ENCODE results near the gene DHODH.
"Not testable (repeated sequence)": the region's sequence is repeated elsewhere in the genome, so short reads cannot be mapped to it uniquely, and the experiment has no call there.

The DHODH gene

GRCh38 chr16:72054254-72054847 lies 45.8 kb downstream of the DHODH start, which contains the start of gene HP:
TSS of gene HP (plus strand) at chr16:72054505. CDS start at chr16:72054653, 148 bp downstream.
- not testable (repeated sequence) for DNase-seq (ENCODE audit: low read depth in 2 of 2)

GRCh38 chr16:72055911-72056310 lies 47.4 kb downstream of the DHODH start:
- DNase-seq (ENCODE audit: low read depth in 2 of 2), result no peak

- DNase-seq (ENCODE audit: low read depth in 2 of 2), result not testable (repeated sequence)
Observed at GRCh38 chr16:72057313-72057712, 48.8 kb downstream of the DHODH start.

- not testable (repeated sequence) for DNase-seq (ENCODE audit: low read depth in 2 of 2)
Observed at GRCh38 chr16:72059060-72059459, 50.5 kb downstream of the DHODH start.

DNA sequence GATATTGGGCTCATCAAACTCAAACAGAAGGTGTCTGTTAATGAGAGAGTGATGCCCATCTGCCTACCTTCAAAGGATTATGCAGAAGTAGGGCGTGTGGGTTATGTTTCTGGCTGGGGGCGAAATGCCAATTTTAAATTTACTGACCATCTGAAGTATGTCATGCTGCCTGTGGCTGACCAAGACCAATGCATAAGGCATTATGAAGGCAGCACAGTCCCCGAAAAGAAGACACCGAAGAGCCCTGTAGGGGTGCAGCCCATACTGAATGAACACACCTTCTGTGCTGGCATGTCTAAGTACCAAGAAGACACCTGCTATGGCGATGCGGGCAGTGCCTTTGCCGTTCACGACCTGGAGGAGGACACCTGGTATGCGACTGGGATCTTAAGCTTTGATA lies 51.9 kb downstream of the DHODH start:
- no peak for DNase-seq (ENCODE audit: low read depth in 2 of 2)

- DNase-seq (ENCODE audit: low read depth in 2 of 2), result no peak
Observed at GRCh38 chr16:72061564-72061963, 53.0 kb downstream of the DHODH start.

DNA sequence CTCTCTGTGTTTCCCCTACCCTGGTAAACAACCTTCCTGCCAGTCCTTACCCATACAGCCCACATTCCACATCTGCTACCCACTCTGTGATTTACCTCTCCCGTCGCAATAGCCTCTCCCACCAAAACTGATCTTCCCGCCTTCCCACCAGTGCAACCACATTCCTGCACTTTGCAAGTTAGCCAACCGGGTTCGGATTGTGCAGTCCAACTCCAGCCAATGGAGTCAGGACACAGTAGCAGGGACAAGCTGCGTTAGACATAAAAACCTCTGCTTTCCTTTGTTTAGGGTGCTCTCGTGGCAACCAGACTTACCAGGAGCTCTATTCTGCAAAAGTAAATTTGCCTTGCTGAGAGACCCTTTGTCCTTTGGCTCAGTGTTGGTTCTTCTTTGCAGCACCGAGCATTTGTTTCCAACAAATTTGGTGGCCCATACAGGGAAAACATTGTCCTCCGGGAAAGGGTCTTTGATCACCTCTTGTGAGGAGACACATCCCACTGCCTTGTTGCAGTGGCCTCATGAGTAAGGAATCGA lies 55.9 kb downstream of the DHODH start:
- DNase-seq (ENCODE audit: low read depth in 2 of 2), result no peak

DNA sequence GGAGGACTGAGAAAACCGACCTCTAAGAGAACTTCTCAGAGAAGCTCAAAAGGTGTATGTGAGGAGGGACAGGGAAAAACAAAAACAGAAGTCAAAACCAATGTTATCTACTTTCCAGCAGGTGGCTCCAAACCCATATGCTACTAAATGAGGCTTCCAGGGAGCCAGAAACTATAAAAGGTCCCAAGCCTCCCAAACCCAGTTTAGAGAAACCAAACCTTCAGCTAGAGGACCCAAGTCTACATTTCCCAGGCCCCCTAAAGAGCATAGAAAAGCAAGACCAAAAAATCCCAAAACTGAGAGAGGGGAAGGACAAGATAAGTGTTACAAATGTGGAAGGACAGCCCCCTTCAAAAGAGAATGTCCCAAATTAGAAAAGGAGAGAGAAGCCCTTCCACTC lies 58.2 kb downstream of the DHODH start:
- DNase-seq (ENCODE audit: low read depth in 2 of 2), result no peak

GRCh38 chr16:72068930-72069329 lies 60.4 kb downstream of the DHODH start:
- no peak for DNase-seq (ENCODE audit: low read depth in 2 of 2)

DNA sequence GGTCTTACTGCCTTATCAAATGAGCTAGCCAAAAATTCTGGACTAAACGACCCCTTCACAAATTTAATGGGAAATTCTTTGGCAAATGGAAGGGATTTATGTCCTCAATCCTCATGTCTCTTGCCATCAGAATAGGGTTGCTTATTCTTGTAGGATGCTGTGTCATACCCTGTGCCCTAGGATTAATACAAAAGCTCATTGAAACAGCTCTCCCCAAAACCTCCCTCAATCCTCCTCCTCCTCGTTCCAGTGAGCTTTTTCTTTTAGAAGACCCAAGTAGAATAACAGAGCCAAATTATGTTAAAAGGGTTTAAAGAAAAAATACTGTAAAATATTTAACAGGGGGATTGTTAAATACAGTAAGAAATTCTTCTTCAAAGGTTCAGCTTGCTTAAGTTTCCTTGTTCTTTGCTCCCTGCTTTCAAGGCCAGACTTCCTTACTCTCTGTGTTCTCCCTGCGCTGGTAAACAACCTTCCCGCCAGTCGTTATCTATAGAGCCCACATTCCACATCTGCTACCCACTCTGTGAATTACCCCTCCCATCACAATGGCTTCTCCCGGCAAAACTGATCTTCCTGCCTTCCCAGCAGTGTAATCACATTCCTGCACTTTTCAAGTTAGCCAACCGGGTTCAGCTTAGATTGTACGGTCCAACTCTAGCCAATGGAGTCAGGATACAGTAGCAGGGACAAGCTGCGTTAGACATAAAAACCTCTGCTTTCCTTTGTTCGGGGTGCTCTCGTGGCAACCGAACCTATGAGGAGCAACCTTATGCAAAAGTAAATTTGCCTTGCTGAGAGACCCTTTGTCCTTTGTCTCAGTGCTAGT lies 64.2 kb downstream of the DHODH start:
- no peak for DNase-seq (ENCODE audit: low read depth in 2 of 2)

DNA sequence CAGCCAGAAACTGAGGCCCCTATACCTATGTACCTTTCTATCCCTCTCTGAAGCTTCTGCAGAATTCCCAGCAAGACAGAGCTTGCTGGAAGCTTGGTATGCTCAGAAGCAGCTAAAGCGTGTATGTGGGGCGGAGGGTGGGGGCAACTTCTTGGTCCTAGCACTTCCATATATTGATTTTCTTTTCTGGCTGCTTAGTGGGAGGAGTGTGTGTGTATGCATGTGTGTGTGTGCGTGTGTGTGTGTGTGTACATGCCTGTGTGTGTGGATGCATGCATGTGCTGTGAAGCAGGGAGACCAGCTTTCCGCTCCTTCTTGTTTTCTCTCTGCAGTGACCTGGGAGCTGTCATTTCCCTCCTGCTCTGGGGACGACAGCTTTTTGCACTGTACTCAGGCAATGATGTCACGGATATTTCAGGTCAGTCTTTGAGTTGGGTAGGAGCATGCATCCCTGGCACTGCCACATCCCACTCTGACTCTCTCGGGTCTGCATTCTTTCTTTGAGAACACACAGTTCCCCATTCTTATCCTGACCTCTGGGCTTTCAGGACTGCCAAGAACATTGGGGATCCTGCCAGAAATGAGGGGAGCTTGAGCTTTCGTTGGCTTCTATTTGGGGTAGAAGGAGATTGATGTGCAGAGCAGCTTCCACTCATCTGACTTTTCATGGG lies 65.2 kb downstream of the DHODH start:
- no peak for DNase-seq (ENCODE audit: low read depth in 2 of 2)

DNA sequence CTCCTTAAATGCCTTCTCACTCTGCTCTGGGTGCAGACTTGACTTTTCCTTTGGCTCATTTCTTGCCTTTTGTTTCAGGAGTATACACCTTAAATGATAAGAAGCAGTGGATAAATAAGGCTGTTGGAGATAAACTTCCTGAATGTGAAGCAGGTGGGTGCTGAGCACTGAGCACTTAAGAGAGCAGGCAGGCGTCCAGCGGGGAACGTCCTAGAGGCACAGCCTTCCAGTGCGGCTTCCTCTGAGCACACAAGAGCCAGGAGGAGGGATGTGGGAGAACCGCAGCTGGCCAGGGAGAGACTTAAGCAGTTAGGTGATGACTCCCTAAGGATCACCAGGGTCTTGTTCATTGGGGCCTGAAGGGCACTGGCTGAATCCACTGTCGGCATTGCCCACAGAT lies 66.5 kb downstream of the DHODH start:
- DNase-seq (ENCODE audit: low read depth in 2 of 2), result not testable (repeated sequence)
